ENCODE results near the gene TRIM3. TPM values are rescaled to one million over a fixed set of nuclear protein-coding genes. Genes with fewer than 3 reads are reported as not detected.

Gene TRIM3
- total RNA-seq, 3 donors from 2014 or later: 21.6 to 43.9 (median 32.6) TPM

- intact Hi-C loops (cut with DNase I; ENCODE audit: low total_unique reads): no loop called here
- no peak overlapping the region for H3K4me3 ChIP-seq
- no peaks in the 10 kb centered on the region for H3K9me3 ChIP-seq
- no peaks in the 10 kb centered on the region for H3K36me3 ChIP-seq
- DNase-seq (ENCODE audit: low spot score in 2 of 2): no peak
- no peak for TF ChIP-seq CTCF (IDR thresholded peaks at IDR 0.05)
- TF ChIP-seq POLR2AphosphoS5 (IDR thresholded peaks at IDR 0.05): no peak
- no peak for TF ChIP-seq POLR2A (IDR thresholded peaks at IDR 0.05)
- no peaks in the 10 kb centered on the region for H3K27me3 ChIP-seq
- H3K4me1 ChIP-seq: no peaks in the 10 kb centered on the region
- H3K27ac ChIP-seq: no peak overlapping the region
Observed at GRCh38 chr11:6404342-6405051, 69.2 kb downstream of the TRIM3 start.

GRCh38 chr11:6403539-6403938 is 70.2 kb downstream of the TRIM3 start:
- Histone ChIP-seq H3K36me3 (no peaks in the 10 kb centered on the region), H3K9me3 (no peaks in the 10 kb centered on the region), H3K4me1 (no peaks in the 10 kb centered on the region), H3K27ac (no peak overlapping the region), H3K4me3 (no peak overlapping the region), H3K27me3 (no peaks in the 10 kb centered on the region)
- DNase-seq (ENCODE audit: low spot score in 2 of 2): no peak
- intact Hi-C loops (cut with DNase I; ENCODE audit: low total_unique reads): no loop called here
- TF ChIP-seq POLR2A (IDR thresholded peaks at IDR 0.05) (no peak), POLR2AphosphoS5 (IDR thresholded peaks at IDR 0.05) (no peak)

DNA sequence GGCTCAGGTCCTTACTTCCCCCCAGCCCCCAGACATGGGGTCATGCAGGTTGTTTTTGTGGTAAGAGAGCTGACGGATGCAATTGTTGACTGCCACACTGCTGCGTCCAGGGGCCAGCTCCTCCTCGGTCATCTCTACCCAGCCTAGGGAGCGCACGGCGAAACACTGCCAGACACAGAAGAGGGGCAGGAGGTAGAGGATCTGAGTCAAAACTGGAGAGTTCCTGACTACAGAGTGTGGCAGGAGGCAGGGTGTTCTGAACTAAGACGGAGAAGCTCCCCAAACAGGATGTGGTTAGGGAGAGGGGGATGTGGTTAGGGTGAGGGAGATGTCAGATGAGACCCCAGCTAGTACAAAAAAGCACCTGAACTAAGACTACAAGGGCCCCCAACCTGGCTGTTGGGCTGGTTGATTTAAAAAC is 71.2 kb downstream of the TRIM3 start:
- no peaks in the 10 kb centered on the region for H3K9me3 ChIP-seq
- intact Hi-C loops (cut with DNase I; ENCODE audit: low total_unique reads): no loop called here
- TF ChIP-seq POLR2A (IDR thresholded peaks at IDR 0.05) (no peak), CTCF (IDR thresholded peaks at IDR 0.05) (no peak)
- H3K36me3 ChIP-seq: no peaks in the 10 kb centered on the region
- no peaks in the 10 kb centered on the region for H3K27me3 ChIP-seq
- no peak overlapping the region for H3K4me3 ChIP-seq
- DNase-seq (ENCODE audit: low spot score in 2 of 2): no peak
- no peaks in the 10 kb centered on the region for H3K4me1 ChIP-seq
- H3K27ac ChIP-seq: no peak overlapping the region

GRCh38 chr11:6402061-6402470 is 71.7 kb downstream of the TRIM3 start:
- no peaks in the 10 kb centered on the region for H3K9me3 ChIP-seq
- no peak overlapping the region for H3K4me3 ChIP-seq

DNA sequence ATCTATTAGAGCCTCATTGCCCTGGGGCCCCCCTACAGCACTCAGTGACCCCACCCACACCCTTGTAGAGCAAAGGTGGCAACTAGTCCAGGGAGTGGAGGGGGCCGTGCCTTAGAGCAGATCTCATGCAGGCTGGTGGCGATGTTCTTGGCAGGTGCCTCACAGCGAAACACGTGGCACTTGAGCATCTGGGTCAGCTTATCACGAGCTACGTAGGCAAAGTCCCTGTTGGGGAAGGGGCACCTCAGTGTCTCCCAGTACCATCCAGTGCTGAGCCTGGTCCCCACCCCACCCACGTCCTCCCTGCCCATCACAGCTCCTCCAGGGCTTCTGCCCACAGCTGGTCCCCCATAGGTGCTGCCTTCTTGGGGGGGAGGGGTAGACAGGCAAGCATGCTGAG is 72.3 kb downstream of the TRIM3 start:
- TF ChIP-seq POLR2AphosphoS5 (IDR thresholded peaks at IDR 0.05) (no peak), CTCF (IDR thresholded peaks at IDR 0.05) (no peak), POLR2A (IDR thresholded peaks at IDR 0.05) (no peak)
- no peak overlapping the region for H3K4me3 ChIP-seq
- no peaks in the 10 kb centered on the region for H3K4me1 ChIP-seq
- H3K36me3 ChIP-seq: no peaks in the 10 kb centered on the region
- H3K27ac ChIP-seq: no peak overlapping the region
- intact Hi-C loops (cut with DNase I; ENCODE audit: low total_unique reads): no loop called here
- no peaks in the 10 kb centered on the region for H3K27me3 ChIP-seq
- no peak for DNase-seq (ENCODE audit: low spot score in 2 of 2)
- H3K9me3 ChIP-seq: no peaks in the 10 kb centered on the region

More at GRCh38 chr11:6402061-6402470, 71.7 kb downstream of the TRIM3 start:
- Histone ChIP-seq H3K27ac (no peak overlapping the region), H3K27me3 (no peaks in the 10 kb centered on the region), H3K36me3 (no peaks in the 10 kb centered on the region), H3K4me1 (no peaks in the 10 kb centered on the region)
- intact Hi-C loops (cut with DNase I; ENCODE audit: low total_unique reads): no loop called here
- no peak for DNase-seq (ENCODE audit: low spot score in 2 of 2)
- TF ChIP-seq CTCF (IDR thresholded peaks at IDR 0.05): no peak
- no peak for TF ChIP-seq POLR2AphosphoS5 (IDR thresholded peaks at IDR 0.05)
- TF ChIP-seq POLR2A (IDR thresholded peaks at IDR 0.05): no peak

All from breast epithelium (tissue), 4 donors.